Sigmoid colon (tissue), 4 donors: Measurements from ENCODE around the gene SYNGR3.
"Not testable (repeated sequence)": the region's sequence is repeated elsewhere in the genome, so short reads cannot be mapped to it uniquely, and the experiment has no call there.

Source experiments
- EP300 ChIP-seq, 4 donors: sonication (generic); formaldehyde crosslinking; IDR thresholded peaks; one replicate each; pipeline ENCODE4 v1.6.1; 2017; ENCODE audit warnings: antibody characterized with exemption in 4 of 4
- POLR2A ChIP-seq, 2 donors: fragments of 450-650 bp; IDR thresholded peaks; one replicate each; pipeline ENCODE4 v1.6.1; 2016; ENCODE audit warnings: antibody characterized with exemption in 2 of 2, mild to moderate bottlenecking in 2 of 2, moderate library complexity in 2 of 2
- TF ChIP-seq, protein P1 (sequence below), 4 experiments: fragments of 450-650 bp in 3 of 4; fragments of 200-600 bp in 1 of 4; IDR thresholded peaks; one replicate each; pipeline ENCODE4 v1.5.1; 2016 to 2019; ENCODE audit warnings: antibody characterized with exemption in 4 of 4, mild to moderate bottlenecking in 3 of 4, moderate library complexity in 2 of 4

DNA sequence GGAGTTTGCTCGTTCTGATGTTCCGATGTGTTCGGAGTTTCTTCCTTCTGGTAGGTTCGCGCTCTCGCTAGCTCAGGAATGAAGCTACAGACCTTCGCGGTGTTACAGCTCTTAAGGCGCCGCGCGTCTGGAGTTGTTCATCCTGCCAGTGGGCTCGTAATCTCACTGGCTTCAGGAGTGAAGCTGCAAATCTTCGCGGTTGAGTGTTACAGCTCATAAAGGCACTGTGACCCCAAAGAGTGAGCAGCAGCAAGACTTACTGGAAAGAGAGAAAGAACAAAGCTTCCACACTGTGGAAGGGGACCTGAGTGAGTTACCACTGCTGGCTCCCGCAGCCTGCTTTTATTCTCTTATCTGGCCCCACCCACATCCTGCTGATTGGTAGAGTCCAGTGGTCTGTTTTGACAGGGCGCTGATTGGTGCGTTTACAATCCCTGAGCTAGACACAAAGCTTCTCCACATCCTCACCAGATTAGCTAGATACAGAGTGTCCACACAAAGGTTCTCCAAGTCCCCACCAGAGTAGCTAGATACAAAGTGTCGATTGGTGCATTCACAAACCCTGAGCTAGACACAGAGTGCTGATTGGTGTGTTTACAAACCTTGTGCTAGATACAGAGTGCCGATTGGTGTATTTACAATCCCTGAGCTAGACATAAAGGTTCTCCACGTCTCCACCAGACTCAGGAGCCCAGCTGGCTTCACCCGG is 32.2 kb upstream of the SYNGR3 start:
- TF ChIP-seq, protein P1, sequence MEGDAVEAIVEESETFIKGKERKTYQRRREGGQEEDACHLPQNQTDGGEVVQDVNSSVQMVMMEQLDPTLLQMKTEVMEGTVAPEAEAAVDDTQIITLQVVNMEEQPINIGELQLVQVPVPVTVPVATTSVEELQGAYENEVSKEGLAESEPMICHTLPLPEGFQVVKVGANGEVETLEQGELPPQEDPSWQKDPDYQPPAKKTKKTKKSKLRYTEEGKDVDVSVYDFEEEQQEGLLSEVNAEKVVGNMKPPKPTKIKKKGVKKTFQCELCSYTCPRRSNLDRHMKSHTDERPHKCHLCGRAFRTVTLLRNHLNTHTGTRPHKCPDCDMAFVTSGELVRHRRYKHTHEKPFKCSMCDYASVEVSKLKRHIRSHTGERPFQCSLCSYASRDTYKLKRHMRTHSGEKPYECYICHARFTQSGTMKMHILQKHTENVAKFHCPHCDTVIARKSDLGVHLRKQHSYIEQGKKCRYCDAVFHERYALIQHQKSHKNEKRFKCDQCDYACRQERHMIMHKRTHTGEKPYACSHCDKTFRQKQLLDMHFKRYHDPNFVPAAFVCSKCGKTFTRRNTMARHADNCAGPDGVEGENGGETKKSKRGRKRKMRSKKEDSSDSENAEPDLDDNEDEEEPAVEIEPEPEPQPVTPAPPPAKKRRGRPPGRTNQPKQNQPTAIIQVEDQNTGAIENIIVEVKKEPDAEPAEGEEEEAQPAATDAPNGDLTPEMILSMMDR (IDR thresholded peaks at IDR 0.05), result not testable (repeated sequence)
- TF ChIP-seq POLR2A, EP300 (IDR thresholded peaks at IDR 0.05): not testable (repeated sequence)
